Vagina (tissue), 2 donors: ENCODE results near the gene RRP36. TPM values are rescaled to one million over a fixed set of nuclear protein-coding genes. Genes with fewer than 3 reads are reported as not detected.

Experiments used
- DNase-seq, 2 donors: peaks; one replicate each; pipeline ENCODE4 v3.0.0-alpha.2; 2017; ENCODE audit errors: extremely low spot score in 2 of 2
- H3K27ac ChIP-seq: fragments of 200-600 bp; sonication (generic); one replicate; pipeline ENCODE4 v1.5.1; 2019
- H3K27me3 ChIP-seq: fragments of 200-600 bp; sonication (generic); one replicate; pipeline ENCODE4 v1.5.1; 2019
- H3K36me3 ChIP-seq, 2 donors: fragments of 200-600 bp; sonication (generic); one replicate each; pipeline ENCODE4 v1.5.1; 2017 to 2019
- H3K4me1 ChIP-seq: fragments of 200-600 bp; sonication (generic); one replicate; pipeline ENCODE4 v1.5.1; 2019
- H3K4me3 ChIP-seq, 2 donors: fragments of 200-600 bp; sonication (generic); 1 replicate in 1 of 2; 2 replicates in 1 of 2; pipeline ENCODE4 v1.5.1; 2016 to 2019
- H3K9me3 ChIP-seq: fragments of 200-600 bp; sonication (generic); one replicate; pipeline ENCODE4 v1.5.1; 2019
- CTCF ChIP-seq, 3 experiments: fragments of 450-650 bp in 2 of 3; fragments of 200-600 bp in 1 of 3; sonication (generic) in 1 of 3; IDR thresholded peaks; one replicate each; pipeline ENCODE4 v1.5.1; 2017 to 2019; ENCODE audit warnings: antibody characterized with exemption in 3 of 3, mild to moderate bottlenecking in 2 of 3, moderate library complexity in 2 of 3
- POLR2A ChIP-seq, 2 donors: fragments of 450-650 bp; IDR thresholded peaks; one replicate each; pipeline ENCODE4 v1.6.1; 2017; ENCODE audit warnings: antibody characterized with exemption in 2 of 2, mild to moderate bottlenecking in 2 of 2, moderate library complexity in 2 of 2
- POLR2AphosphoS5 ChIP-seq, 2 donors: sonication (generic); formaldehyde crosslinking; IDR thresholded peaks; one replicate each; pipeline ENCODE4 v1.9.0; 2017; ENCODE audit warnings: antibody characterized with exemption in 2 of 2, mild to moderate bottlenecking in 2 of 2, low read depth in 1 of 2; ENCODE audit not compliant: insufficient read depth in 1 of 2
- intact Hi-C: fragments of 100-400 bp; cut with DNase I; formaldehyde crosslinking; loops from one replicate; pipeline ENCODE4 v1.15.1; 2023
- total RNA-seq: library from RNA; depleted of rRNA; stranded (reverse); fragments of >200 nt; gene quantifications from one replicate; pipeline ENCODE4 v1.2.3, GENCODE V29; 2016

The RRP36 gene
- total RNA-seq, 1 donor from 2014 or later, result 36.6 TPM

- Histone ChIP-seq H3K4me1 (peaks cover 7% of the 10 kb centered on the region), H3K27ac (no peak overlapping the region), H3K9me3 (no peaks in the 10 kb centered on the region), H3K4me3 (no peak overlapping the region), H3K27me3 (no peaks in the 10 kb centered on the region), H3K36me3 (peaks cover 10 to 70% of the 10 kb centered on the region in 2 donors)
- no peak for TF ChIP-seq CTCF (IDR thresholded peaks at IDR 0.05)
- TF ChIP-seq POLR2A (IDR thresholded peaks at IDR 0.05), result no peak
- no peak for TF ChIP-seq POLR2AphosphoS5 (IDR thresholded peaks at IDR 0.05; ENCODE audit: insufficient read depth in 1 of 2, low read depth in 1 of 2)
- intact Hi-C loops, result no loop called here
- no peak for DNase-seq
Observed at GRCh38 chr6:43029120-43029519, 7.7 kb downstream of the RRP36 start.

GRCh38 chr6:43032326-43032725 is 10.9 kb downstream of the RRP36 start:
- H3K9me3 ChIP-seq, result no peaks in the 10 kb centered on the region
- no peaks in the 10 kb centered on the region for H3K4me1 ChIP-seq
- TF ChIP-seq POLR2AphosphoS5 (IDR thresholded peaks at IDR 0.05; ENCODE audit: insufficient read depth in 1 of 2, low read depth in 1 of 2) (no peak), POLR2A (IDR thresholded peaks at IDR 0.05) (no peak), CTCF (IDR thresholded peaks at IDR 0.05) (no peak)
- intact Hi-C loops, result no loop called here
- no peaks in the 10 kb centered on the region for H3K27me3 ChIP-seq
- no peak for DNase-seq
- H3K4me3 ChIP-seq, result no peak overlapping the region
- peaks cover 4 to 52% of the 10 kb centered on the region in 2 donors for H3K36me3 ChIP-seq
- no peak overlapping the region for H3K27ac ChIP-seq

- no peak for DNase-seq
- Histone ChIP-seq H3K4me1 (no peaks in the 10 kb centered on the region), H3K36me3 (peaks cover 0 to 52% of the 10 kb centered on the region in 2 donors), H3K9me3 (no peaks in the 10 kb centered on the region), H3K27me3 (no peaks in the 10 kb centered on the region), H3K4me3 (no peak overlapping the region), H3K27ac (no peak overlapping the region)
- intact Hi-C loops, result no loop called here
- TF ChIP-seq POLR2AphosphoS5 (IDR thresholded peaks at IDR 0.05; ENCODE audit: insufficient read depth in 1 of 2, low read depth in 1 of 2) (no peak), CTCF (IDR thresholded peaks at IDR 0.05) (no peak), POLR2A (IDR thresholded peaks at IDR 0.05) (no peak)
Observed at GRCh38 chr6:43033496-43034189, 12.2 kb downstream of the RRP36 start.

GRCh38 chr6:43034190-43034525 is 12.7 kb downstream of the RRP36 start:
- Histone ChIP-seq H3K36me3 (peaks cover 0 to 52% of the 10 kb centered on the region in 2 donors), H3K27me3 (no peaks in the 10 kb centered on the region), H3K4me1 (no peaks in the 10 kb centered on the region), H3K27ac (no peak overlapping the region), H3K4me3 (no peak overlapping the region), H3K9me3 (no peaks in the 10 kb centered on the region)
- TF ChIP-seq POLR2A (IDR thresholded peaks at IDR 0.05) (no peak), CTCF (IDR thresholded peaks at IDR 0.05) (no peak), POLR2AphosphoS5 (IDR thresholded peaks at IDR 0.05; ENCODE audit: insufficient read depth in 1 of 2, low read depth in 1 of 2) (no peak)
- intact Hi-C loops, result no loop called here
- no peak for DNase-seq

GRCh38 chr6:43035495-43036194 is 14.2 kb downstream of the RRP36 start:
- Histone ChIP-seq H3K36me3 (peaks cover 0 to 40% of the 10 kb centered on the region in 2 donors), H3K27ac (no peak overlapping the region), H3K4me1 (no peaks in the 10 kb centered on the region), H3K27me3 (no peaks in the 10 kb centered on the region), H3K4me3 (no peak overlapping the region), H3K9me3 (no peaks in the 10 kb centered on the region)
- intact Hi-C loops, result no loop called here
- no peak for TF ChIP-seq POLR2A (IDR thresholded peaks at IDR 0.05)
- TF ChIP-seq CTCF (IDR thresholded peaks at IDR 0.05), result no peak
- TF ChIP-seq POLR2AphosphoS5 (IDR thresholded peaks at IDR 0.05; ENCODE audit: insufficient read depth in 1 of 2, low read depth in 1 of 2), result no peak
- no peak for DNase-seq
